HEK293 (cell line): ENCODE results near the gene ZFHX3.

Source experiments
- CTCF ChIA-PET: fragments of 350-600 bp; formaldehyde crosslinking; extraction: SDS; loops from one replicate; lab custom pipeline; 2021; ENCODE audit warnings: antibody characterized with exemption; lab: Yijun Ruan, JAX
- POLR2A ChIA-PET: fragments of 300-600 bp; formaldehyde crosslinking; extraction: SDS; loops from one replicate; lab custom pipeline; 2020; ENCODE audit warnings: antibody characterized with exemption, inconsistent platforms; lab: Yijun Ruan, JAX
- H3K27ac ChIP-seq: fragments of 200-500 bp; sonication (Bioruptor generic); 2 replicates; pipeline ENCODE4 v1.5.1; 2014; ENCODE audit warnings: low read depth, low read length, control low read depth, inconsistent platforms; ENCODE audit errors: extremely low read depth
- H3K36me3 ChIP-seq, 2 experiments: fragments of 200-500 bp in 1 of 2; sonication (Bioruptor generic) in 1 of 2; 1 replicate in 1 of 2; 2 replicates in 1 of 2; pipeline ENCODE4 v1.5.1; 2014 to 2017; ENCODE audit warnings: inconsistent platforms in 2 of 2, low read length in 2 of 2; ENCODE audit not compliant: control insufficient read depth in 2 of 2, insufficient read depth in 1 of 2
- H3K4me1 ChIP-seq: fragments of 200-500 bp; sonication (Bioruptor generic); 2 replicates; pipeline ENCODE4 v1.5.1; 2014; ENCODE audit warnings: mild to moderate bottlenecking, low read length, inconsistent platforms; ENCODE audit not compliant: control insufficient read depth, insufficient read depth
- H3K4me3 ChIP-seq: 2 replicates; pipeline ENCODE4 v1.5.1; 2011; ENCODE audit warnings: low read depth, mild to moderate bottlenecking, control low read depth, low read length, moderate library complexity
- H3K9me3 ChIP-seq: fragments of 200-500 bp; sonication (Bioruptor generic); 2 replicates; pipeline ENCODE4 v1.5.1; 2014; ENCODE audit warnings: low read depth, low read length, inconsistent platforms; ENCODE audit not compliant: control insufficient read depth, insufficient read depth
- GLIS1 ChIP-seq: fragments of 450-650 bp; formaldehyde crosslinking; IDR thresholded peaks from 2 replicates; pipeline ENCODE4 v1.5.1; 2016; ENCODE audit warnings: missing biosample characterization, missing genetic modification characterization
- HOXD13 ChIP-seq: sonication (generic); formaldehyde crosslinking; IDR thresholded peaks from 2 replicates; pipeline ENCODE4 v1.8.0; 2022; ENCODE audit warnings: missing genetic modification reagents, borderline replicate concordance
- SCRT1 ChIP-seq: fragments of 450-650 bp; formaldehyde crosslinking; IDR thresholded peaks from 2 replicates; pipeline ENCODE4 v1.5.1; 2016; ENCODE audit warnings: missing biosample characterization, missing genetic modification characterization, borderline replicate concordance
- SP7 ChIP-seq: fragments of 450-650 bp; formaldehyde crosslinking; IDR thresholded peaks from 2 replicates; pipeline ENCODE4 v1.5.1; 2016; ENCODE audit warnings: missing biosample characterization, missing genetic modification characterization
- ZFP69B ChIP-seq: fragments of 450-650 bp; formaldehyde crosslinking; IDR thresholded peaks from 2 replicates; pipeline ENCODE4 v1.5.1; 2016; ENCODE audit warnings: missing biosample characterization, missing genetic modification characterization
- ZNF133 ChIP-seq: fragments of 450-650 bp; formaldehyde crosslinking; IDR thresholded peaks from 2 replicates; pipeline ENCODE4 v1.5.1; 2016; ENCODE audit warnings: missing biosample characterization, missing genetic modification characterization
- ZNF211 ChIP-seq: fragments of 450-650 bp; formaldehyde crosslinking; IDR thresholded peaks from 2 replicates; pipeline ENCODE4 v1.5.1; 2016; ENCODE audit warnings: low read depth, missing biosample characterization, missing genetic modification characterization
- ZNF274 ChIP-seq, 2 experiments: fragments of 200-500 bp in 1 of 2; fragments of 450-650 bp in 1 of 2; sonication (Bioruptor generic) in 1 of 2; formaldehyde crosslinking in 1 of 2; IDR thresholded peaks; 2 replicates each; pipeline versions ENCODE4 v1.5.1 to v1.6.1; 2014 to 2016; ENCODE audit warnings: borderline replicate concordance in 1 of 2, inconsistent platforms in 1 of 2, low read length in 1 of 2, missing biosample characterization in 1 of 2, missing genetic modification characterization in 1 of 2
- ZNF48 ChIP-seq: fragments of 450-650 bp; formaldehyde crosslinking; IDR thresholded peaks from 2 replicates; pipeline ENCODE4 v1.5.1; 2016; ENCODE audit warnings: missing biosample characterization, missing genetic modification characterization
- ZNF521 ChIP-seq: fragments of 450-650 bp; formaldehyde crosslinking; IDR thresholded peaks from 2 replicates; pipeline ENCODE4 v1.5.1; 2017; ENCODE audit warnings: missing biosample characterization, mild to moderate bottlenecking, missing genetic modification characterization
- ZNF660 ChIP-seq: fragments of 450-650 bp; IDR thresholded peaks from 2 replicates; pipeline ENCODE4 v1.5.1; 2018; ENCODE audit warnings: missing biosample characterization, mild to moderate bottlenecking, missing genetic modification characterization
- ZNF747 ChIP-seq: fragments of 450-650 bp; formaldehyde crosslinking; IDR thresholded peaks from 2 replicates; pipeline ENCODE4 v1.5.1; 2016; ENCODE audit warnings: missing biosample characterization, missing genetic modification characterization
- ZNF76 ChIP-seq: fragments of 450-650 bp; formaldehyde crosslinking; IDR thresholded peaks from 2 replicates; pipeline ENCODE4; 2016; ENCODE audit warnings: low read depth, missing biosample characterization, missing genetic modification characterization, borderline replicate concordance
- ZSCAN23 ChIP-seq: fragments of 450-650 bp; formaldehyde crosslinking; IDR thresholded peaks from 2 replicates; pipeline ENCODE4 v1.5.1; 2016; ENCODE audit warnings: missing biosample characterization, missing genetic modification characterization
- TF ChIP-seq, protein P1 (sequence below): fragments of 450-650 bp; formaldehyde crosslinking; IDR thresholded peaks from 2 replicates; pipeline ENCODE4 v1.5.1; 2016; ENCODE audit warnings: missing biosample characterization, missing genetic modification characterization, borderline replicate concordance
- TF ChIP-seq, protein P2 (sequence below): sonication (generic); formaldehyde crosslinking; IDR thresholded peaks from 2 replicates; pipeline ENCODE4 v1.8.1; 2022; ENCODE audit warnings: mild to moderate bottlenecking, moderate library complexity, missing genetic modification reagents
- TF ChIP-seq, protein P3 (sequence below): fragments of 450-650 bp; formaldehyde crosslinking; IDR thresholded peaks from 2 replicates; pipeline ENCODE4 v1.5.1; 2016; ENCODE audit warnings: missing biosample characterization, missing genetic modification characterization

ZFHX3 gene

DNA sequence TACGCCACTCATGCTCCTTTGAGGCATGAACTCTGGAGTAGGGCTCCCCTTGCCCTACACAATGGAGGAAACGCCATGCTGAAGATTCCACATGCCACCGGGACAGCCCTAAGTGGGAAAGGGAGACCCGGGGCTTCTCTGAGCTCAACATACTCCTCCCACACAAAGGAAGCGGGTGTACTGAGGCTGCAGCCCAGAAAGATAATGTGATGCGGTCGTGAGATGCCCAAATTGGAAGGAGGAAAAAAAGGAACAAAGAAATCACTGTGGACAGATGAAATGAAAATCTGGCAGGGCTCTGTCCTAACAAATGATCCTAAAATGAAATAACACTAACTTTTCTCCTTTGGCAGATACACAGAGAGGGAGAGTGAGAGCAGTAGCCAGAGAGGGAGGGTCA is 182.1 kb downstream of the ZFHX3 start:
- TF ChIP-seq ZNF48: no peak
- TF ChIP-seq ZNF521 (tag by site-specific recombination): no peak
- TF ChIP-seq ZNF274 (IDR thresholded peaks at IDR 0.05; ENCODE audit: low read length): no peak
- TF ChIP-seq ZNF274 (tag by site-specific recombination; IDR thresholded peaks at IDR 0.05; ENCODE audit: borderline replicate concordance): no peak
- TF ChIP-seq, protein P1, sequence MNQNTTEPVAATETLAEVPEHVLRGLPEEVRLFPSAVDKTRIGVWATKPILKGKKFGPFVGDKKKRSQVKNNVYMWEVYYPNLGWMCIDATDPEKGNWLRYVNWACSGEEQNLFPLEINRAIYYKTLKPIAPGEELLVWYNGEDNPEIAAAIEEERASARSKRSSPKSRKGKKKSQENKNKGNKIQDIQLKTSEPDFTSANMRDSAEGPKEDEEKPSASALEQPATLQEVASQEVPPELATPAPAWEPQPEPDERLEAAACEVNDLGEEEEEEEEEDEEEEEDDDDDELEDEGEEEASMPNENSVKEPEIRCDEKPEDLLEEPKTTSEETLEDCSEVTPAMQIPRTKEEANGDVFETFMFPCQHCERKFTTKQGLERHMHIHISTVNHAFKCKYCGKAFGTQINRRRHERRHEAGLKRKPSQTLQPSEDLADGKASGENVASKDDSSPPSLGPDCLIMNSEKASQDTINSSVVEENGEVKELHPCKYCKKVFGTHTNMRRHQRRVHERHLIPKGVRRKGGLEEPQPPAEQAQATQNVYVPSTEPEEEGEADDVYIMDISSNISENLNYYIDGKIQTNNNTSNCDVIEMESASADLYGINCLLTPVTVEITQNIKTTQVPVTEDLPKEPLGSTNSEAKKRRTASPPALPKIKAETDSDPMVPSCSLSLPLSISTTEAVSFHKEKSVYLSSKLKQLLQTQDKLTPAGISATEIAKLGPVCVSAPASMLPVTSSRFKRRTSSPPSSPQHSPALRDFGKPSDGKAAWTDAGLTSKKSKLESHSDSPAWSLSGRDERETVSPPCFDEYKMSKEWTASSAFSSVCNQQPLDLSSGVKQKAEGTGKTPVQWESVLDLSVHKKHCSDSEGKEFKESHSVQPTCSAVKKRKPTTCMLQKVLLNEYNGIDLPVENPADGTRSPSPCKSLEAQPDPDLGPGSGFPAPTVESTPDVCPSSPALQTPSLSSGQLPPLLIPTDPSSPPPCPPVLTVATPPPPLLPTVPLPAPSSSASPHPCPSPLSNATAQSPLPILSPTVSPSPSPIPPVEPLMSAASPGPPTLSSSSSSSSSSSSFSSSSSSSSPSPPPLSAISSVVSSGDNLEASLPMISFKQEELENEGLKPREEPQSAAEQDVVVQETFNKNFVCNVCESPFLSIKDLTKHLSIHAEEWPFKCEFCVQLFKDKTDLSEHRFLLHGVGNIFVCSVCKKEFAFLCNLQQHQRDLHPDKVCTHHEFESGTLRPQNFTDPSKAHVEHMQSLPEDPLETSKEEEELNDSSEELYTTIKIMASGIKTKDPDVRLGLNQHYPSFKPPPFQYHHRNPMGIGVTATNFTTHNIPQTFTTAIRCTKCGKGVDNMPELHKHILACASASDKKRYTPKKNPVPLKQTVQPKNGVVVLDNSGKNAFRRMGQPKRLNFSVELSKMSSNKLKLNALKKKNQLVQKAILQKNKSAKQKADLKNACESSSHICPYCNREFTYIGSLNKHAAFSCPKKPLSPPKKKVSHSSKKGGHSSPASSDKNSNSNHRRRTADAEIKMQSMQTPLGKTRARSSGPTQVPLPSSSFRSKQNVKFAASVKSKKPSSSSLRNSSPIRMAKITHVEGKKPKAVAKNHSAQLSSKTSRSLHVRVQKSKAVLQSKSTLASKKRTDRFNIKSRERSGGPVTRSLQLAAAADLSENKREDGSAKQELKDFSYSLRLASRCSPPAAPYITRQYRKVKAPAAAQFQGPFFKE (tag by site-specific recombination): no peak
- TF ChIP-seq HOXD13: no peak
- TF ChIP-seq, protein P2, sequence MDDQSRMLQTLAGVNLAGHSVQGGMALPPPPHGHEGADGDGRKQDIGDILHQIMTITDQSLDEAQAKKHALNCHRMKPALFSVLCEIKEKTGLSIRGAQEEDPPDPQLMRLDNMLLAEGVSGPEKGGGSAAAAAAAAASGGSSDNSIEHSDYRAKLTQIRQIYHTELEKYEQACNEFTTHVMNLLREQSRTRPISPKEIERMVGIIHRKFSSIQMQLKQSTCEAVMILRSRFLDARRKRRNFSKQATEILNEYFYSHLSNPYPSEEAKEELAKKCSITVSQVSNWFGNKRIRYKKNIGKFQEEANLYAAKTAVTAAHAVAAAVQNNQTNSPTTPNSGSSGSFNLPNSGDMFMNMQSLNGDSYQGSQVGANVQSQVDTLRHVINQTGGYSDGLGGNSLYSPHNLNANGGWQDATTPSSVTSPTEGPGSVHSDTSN (CRISPR knock-in tag): no peak
- no peak for TF ChIP-seq GLIS1
- TF ChIP-seq ZNF211 (tag by site-specific recombination): no peak
- no peak for TF ChIP-seq ZNF76 (tag by site-specific recombination)
- no peak for TF ChIP-seq ZNF133 (tag by site-specific recombination)
- ChIA-PET CTCF (no interaction called here), POLR2A (no interaction called here)
- H3K9me3 ChIP-seq: no peaks in the 10 kb centered on the region
- peaks cover 0 to 3% of the 10 kb centered on the region in 2 experiments; a peak in 1 of 3 replicates for H3K36me3 ChIP-seq
- H3K4me3 ChIP-seq: no peak overlapping the region
- H3K27ac ChIP-seq: no peak overlapping the region
- H3K4me1 ChIP-seq: no peaks in the 10 kb centered on the region

DNA sequence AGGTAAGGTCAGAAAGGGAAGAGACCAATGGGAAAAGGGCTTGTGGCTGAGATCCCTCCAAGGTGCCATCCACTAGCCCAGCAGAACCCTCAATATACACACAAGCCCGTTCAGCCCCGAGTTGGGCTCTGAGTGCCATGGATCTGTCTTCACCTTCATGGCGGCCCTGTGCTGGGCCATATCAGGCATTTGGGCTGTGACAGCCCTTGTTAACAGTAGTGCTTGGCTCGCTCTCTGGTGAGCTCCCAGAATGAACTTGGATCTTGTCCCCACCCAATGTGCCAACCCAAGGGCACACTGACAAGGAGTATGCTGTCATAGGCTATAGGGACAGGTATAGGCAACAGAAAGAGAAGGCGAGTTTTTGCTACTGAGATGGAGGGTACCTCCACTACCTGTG is 182.7 kb downstream of the ZFHX3 start:
- no peaks in the 10 kb centered on the region for H3K9me3 ChIP-seq
- ChIA-PET CTCF (no interaction called here), POLR2A (no interaction called here)
- TF ChIP-seq, protein P3, sequence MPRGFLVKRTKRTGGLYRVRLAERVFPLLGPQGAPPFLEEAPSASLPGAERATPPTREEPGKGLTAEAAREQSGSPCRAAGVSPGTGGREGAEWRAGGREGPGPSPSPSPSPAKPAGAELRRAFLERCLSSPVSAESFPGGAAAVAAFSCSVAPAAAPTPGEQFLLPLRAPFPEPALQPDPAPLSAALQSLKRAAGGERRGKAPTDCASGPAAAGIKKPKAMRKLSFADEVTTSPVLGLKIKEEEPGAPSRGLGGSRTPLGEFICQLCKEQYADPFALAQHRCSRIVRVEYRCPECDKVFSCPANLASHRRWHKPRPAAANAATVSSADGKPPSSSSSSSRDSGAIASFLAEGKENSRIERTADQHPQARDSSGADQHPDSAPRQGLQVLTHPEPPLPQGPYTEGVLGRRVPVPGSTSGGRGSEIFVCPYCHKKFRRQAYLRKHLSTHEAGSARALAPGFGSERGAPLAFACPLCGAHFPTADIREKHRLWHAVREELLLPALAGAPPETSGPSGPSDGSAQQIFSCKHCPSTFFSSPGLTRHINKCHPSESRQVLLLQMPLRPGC (tag by site-specific recombination): no peak
- no peak for TF ChIP-seq ZNF747 (tag by site-specific recombination)
- TF ChIP-seq SP7: no peak
- TF ChIP-seq ZNF660: no peak
- TF ChIP-seq SCRT1 (tag by site-specific recombination): no peak
- TF ChIP-seq ZSCAN23 (tag by site-specific recombination): no peak
- TF ChIP-seq ZFP69B (tag by site-specific recombination): no peak
- peaks cover 0 to 3% of the 10 kb centered on the region in 2 experiments; a peak in 1 of 3 replicates for H3K36me3 ChIP-seq
- no peak overlapping the region for H3K4me3 ChIP-seq
- no peak overlapping the region for H3K27ac ChIP-seq
- H3K4me1 ChIP-seq: no peaks in the 10 kb centered on the region
